T-helper 1 cell (primary cell): ENCODE data around the gene KLHL35.
"Not testable (repeated sequence)": the region's sequence is repeated elsewhere in the genome, so short reads cannot be mapped to it uniquely, and the experiment has no call there.

Source experiments
- DNase-seq, 5 donors: peaks; one replicate each; pipeline ENCODE4 v3.0.0-alpha.2; 2012 to 2020

KLHL35 gene

GRCh38 chr11:75388386-75389275 is 44.4 kb downstream of the KLHL35 start:
- peak; percentile 18 to 80 (median 49) for DNase-seq

GRCh38 chr11:75387736-75388294 is 45.2 kb downstream of the KLHL35 start:
- no peak for DNase-seq

- DNase-seq = no peak
Observed at GRCh38 chr11:75386942-75387630, 45.9 kb downstream of the KLHL35 start.

- peak; percentile 58 to 75 (median 71) for DNase-seq
Observed at GRCh38 chr11:75384438-75385080, 48.4 kb downstream of the KLHL35 start.

GRCh38 chr11:75383246-75383645 is 49.8 kb downstream of the KLHL35 start:
- DNase-seq = peak in 2 of 5 donors; percentile 6 to 60

GRCh38 chr11:75380716-75381420 is 52.1 kb downstream of the KLHL35 start:
- DNase-seq = no peak

- no peak for DNase-seq
Observed at GRCh38 chr11:75380245-75380644, 52.8 kb downstream of the KLHL35 start.

- DNase-seq = not testable (repeated sequence)
Observed at GRCh38 chr11:75378776-75379175, 54.2 kb downstream of the KLHL35 start.

GRCh38 chr11:75376175-75376574 is 56.8 kb downstream of the KLHL35 start:
- no peak for DNase-seq

GRCh38 chr11:75375626-75376025 is 57.4 kb downstream of the KLHL35 start:
- no peak for DNase-seq

GRCh38 chr11:75374646-75375045 is 58.4 kb downstream of the KLHL35 start:
- DNase-seq = no peak

GRCh38 chr11:75373201-75373600 is 59.8 kb downstream of the KLHL35 start:
- DNase-seq = no peak
